MCF 10A (cell line): Measurements from ENCODE around the gene ZNF750. TPM values are rescaled to one million over a fixed set of nuclear protein-coding genes. Genes with fewer than 3 reads are reported as not detected.

Experiments
- BruUV-seq: library from RNA; stranded (reverse); fragments of 400-500 nt; replicated peaks from 2 replicates; lab custom pipeline; 2021; lab: Mats Ljungman, UMichigan
- CTCF ChIA-PET: fragments of 300-600 bp; sonication (Branson Sonifier 250); formaldehyde crosslinking; extraction: SDS; loops from one replicate; lab custom pipeline; 2021; ENCODE audit warnings: antibody characterized with exemption, inconsistent platforms; lab: Yijun Ruan, JAX
- POLR2A ChIA-PET: fragments of 300-600, 350-650 bp; sonication (Branson Sonifier 250); formaldehyde crosslinking; extraction: SDS; loops from one replicate; lab custom pipeline; 2020; ENCODE audit warnings: antibody characterized with exemption, inconsistent platforms; lab: Yijun Ruan, JAX
- DNase-seq: peaks from one replicate; pipeline ENCODE4 v3.0.0-alpha.2; 2018; ENCODE audit not compliant: unreplicated experiment
- H3K27ac Mint-ChIP-seq: one replicate; pipeline ENCODE4 v1.8.0; 2022; ENCODE audit warnings: mild to moderate bottlenecking, low read depth, mixed read lengths; ENCODE audit not compliant: unreplicated experiment
- H3K27me3 Mint-ChIP-seq: one replicate; pipeline ENCODE4 v1.8.0; 2022; ENCODE audit warnings: mixed read lengths; ENCODE audit not compliant: insufficient read depth, unreplicated experiment
- H3K36me3 Mint-ChIP-seq: one replicate; pipeline ENCODE4 v1.8.0; 2022; ENCODE audit warnings: mild to moderate bottlenecking, moderate library complexity, mixed read lengths; ENCODE audit not compliant: insufficient read depth, unreplicated experiment
- H3K4me1 Mint-ChIP-seq: one replicate; pipeline ENCODE4 v1.8.0; 2022; ENCODE audit warnings: mixed read lengths; ENCODE audit not compliant: insufficient read depth, unreplicated experiment
- H3K4me3 Mint-ChIP-seq: one replicate; pipeline ENCODE4 v1.8.0; 2022; ENCODE audit warnings: mild to moderate bottlenecking, moderate library complexity, mixed read lengths; ENCODE audit not compliant: unreplicated experiment
- H3K9me3 Mint-ChIP-seq: one replicate; pipeline ENCODE4 v1.8.0; 2022; ENCODE audit warnings: mixed read lengths; ENCODE audit not compliant: unreplicated experiment
- intact Hi-C: fragments of 100-400 bp; cut with micrococcal nuclease; formaldehyde crosslinking; loops from 2 replicates; pipeline ENCODE4 v1.14.1; 2022
- total RNA-seq: library from RNA; stranded (reverse); gene quantifications from 2 replicates; pipeline ENCODE4 v1.2.3, GENCODE V29; 2022
- TF ChIP-seq, protein P1 (sequence below): fragments of 200-600 bp; IDR thresholded peaks from one replicate; pipeline ENCODE4 v1.8.0; 2022; ENCODE audit warnings: antibody characterized with exemption, mild to moderate bottlenecking; ENCODE audit not compliant: unreplicated experiment

Gene ZNF750
- total RNA-seq, 1 experiment from 2014 or later = 0.14 TPM

DNA sequence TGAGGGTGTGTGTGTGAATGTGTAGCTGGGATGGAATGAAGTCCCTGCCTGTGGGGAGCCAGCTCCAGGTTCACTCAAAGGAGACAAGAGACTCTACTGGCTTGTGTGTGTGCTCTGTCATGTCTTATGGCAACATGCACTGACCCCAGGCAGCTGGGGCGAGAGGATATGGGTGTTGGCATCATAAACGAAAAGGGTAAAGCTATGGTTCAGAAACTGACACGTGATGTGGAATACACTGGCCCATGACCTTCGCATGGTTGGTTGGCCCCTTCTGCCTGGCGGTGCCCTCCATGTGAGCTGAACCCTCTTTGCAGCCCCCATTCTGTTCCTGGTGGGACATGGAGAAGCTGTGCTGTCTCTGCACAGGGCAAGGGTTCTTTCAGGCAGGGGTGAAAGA lies 21.9 kb downstream of the ZNF750 start:
- CTCF ChIA-PET = no interaction called here

DNA sequence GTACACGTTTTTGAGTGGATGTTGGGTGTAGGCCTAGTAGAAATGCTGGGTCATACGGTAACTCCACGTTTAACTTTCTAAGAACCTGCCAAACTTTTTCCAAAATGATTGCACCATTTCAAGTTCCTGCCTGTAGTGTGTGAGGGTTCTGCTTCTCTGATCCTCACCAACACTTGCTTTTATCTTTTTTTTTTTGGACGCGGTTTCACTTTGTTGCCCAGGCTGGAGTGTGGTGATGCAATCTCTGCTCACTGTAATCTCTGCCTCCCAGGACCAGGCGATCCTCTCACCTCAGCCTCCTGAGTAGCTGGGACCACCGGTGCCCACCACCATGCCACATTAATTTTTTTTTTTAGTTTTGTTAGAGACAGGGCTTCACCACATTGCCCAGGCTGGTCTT lies 23.5 kb downstream of the ZNF750 start:
- Mint-ChIP-seq H3K27ac (no peak overlapping the region), H3K9me3 (peaks cover 8% of the 10 kb centered on the region), H3K36me3 (peaks cover 33% of the 10 kb centered on the region), H3K27me3 (no peaks in the 10 kb centered on the region), H3K4me3 (no peak overlapping the region), H3K4me1 (no peaks in the 10 kb centered on the region)
- ChIA-PET CTCF (interaction anchor here (0.6 kb wide), 1 partner anchor 116 kb away, joined by 3 read pairs; no protein-coding TSS in a partner anchor), POLR2A (no interaction called here)
- TF ChIP-seq, protein P1, sequence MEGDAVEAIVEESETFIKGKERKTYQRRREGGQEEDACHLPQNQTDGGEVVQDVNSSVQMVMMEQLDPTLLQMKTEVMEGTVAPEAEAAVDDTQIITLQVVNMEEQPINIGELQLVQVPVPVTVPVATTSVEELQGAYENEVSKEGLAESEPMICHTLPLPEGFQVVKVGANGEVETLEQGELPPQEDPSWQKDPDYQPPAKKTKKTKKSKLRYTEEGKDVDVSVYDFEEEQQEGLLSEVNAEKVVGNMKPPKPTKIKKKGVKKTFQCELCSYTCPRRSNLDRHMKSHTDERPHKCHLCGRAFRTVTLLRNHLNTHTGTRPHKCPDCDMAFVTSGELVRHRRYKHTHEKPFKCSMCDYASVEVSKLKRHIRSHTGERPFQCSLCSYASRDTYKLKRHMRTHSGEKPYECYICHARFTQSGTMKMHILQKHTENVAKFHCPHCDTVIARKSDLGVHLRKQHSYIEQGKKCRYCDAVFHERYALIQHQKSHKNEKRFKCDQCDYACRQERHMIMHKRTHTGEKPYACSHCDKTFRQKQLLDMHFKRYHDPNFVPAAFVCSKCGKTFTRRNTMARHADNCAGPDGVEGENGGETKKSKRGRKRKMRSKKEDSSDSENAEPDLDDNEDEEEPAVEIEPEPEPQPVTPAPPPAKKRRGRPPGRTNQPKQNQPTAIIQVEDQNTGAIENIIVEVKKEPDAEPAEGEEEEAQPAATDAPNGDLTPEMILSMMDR = no peak
- no TSS peak for BruUV-seq
- intact Hi-C loops = no loop called here
- no peak for DNase-seq

More for the DNA sequence above, 21.9 kb downstream of the ZNF750 start:
- no TSS peak for BruUV-seq
- Mint-ChIP-seq H3K36me3 (peaks cover 39% of the 10 kb centered on the region), H3K9me3 (peaks cover 8% of the 10 kb centered on the region), H3K4me1 (peaks cover 6% of the 10 kb centered on the region), H3K27ac (no peak overlapping the region), H3K4me3 (no peak overlapping the region), H3K27me3 (no peaks in the 10 kb centered on the region)
- TF ChIP-seq, protein P1 = no peak
- no peak for DNase-seq
- POLR2A ChIA-PET = interaction anchor here (0.6 kb wide), 1 partner anchor 27 kb away, joined by 3 read pairs; no protein-coding TSS in a partner anchor
- intact Hi-C loops = no loop called here

DNA sequence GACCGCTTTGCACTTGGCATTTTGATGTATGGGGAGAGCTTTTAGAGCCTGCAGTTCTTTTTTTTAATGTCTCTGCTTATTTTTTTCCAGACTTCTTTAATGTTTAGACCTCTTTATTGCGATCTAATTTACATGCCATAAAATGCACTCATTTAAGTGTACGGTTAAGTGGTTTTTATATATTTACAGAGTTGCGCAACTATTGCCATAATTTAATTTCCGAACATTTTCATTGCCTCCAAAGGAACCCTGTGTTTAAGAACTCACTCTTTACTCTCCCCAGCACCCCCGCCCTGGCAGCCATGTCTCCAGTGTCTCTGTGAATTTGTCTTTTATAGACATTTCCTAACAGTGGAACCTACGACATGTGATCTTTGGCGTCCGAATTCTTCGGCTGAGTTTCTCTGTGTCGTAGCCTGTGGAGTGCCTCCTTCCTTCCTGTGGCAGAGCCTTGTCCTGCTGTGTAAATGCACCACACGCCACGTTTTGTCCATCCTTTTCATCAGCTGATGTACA lies 24.0 kb downstream of the ZNF750 start:
- no peak for DNase-seq
- Mint-ChIP-seq H3K27ac (no peak overlapping the region), H3K4me3 (no peak overlapping the region), H3K27me3 (no peaks in the 10 kb centered on the region), H3K36me3 (peaks cover 37% of the 10 kb centered on the region), H3K4me1 (no peaks in the 10 kb centered on the region), H3K9me3 (peaks cover 8% of the 10 kb centered on the region)
- ChIA-PET CTCF (no interaction called here), POLR2A (interaction anchor here (1.0 kb wide), 1 partner anchor 59 kb away, joined by 3 read pairs; no protein-coding TSS in a partner anchor)
- intact Hi-C loops = no loop called here
- TF ChIP-seq, protein P1 = no peak
- BruUV-seq = no TSS peak

DNA sequence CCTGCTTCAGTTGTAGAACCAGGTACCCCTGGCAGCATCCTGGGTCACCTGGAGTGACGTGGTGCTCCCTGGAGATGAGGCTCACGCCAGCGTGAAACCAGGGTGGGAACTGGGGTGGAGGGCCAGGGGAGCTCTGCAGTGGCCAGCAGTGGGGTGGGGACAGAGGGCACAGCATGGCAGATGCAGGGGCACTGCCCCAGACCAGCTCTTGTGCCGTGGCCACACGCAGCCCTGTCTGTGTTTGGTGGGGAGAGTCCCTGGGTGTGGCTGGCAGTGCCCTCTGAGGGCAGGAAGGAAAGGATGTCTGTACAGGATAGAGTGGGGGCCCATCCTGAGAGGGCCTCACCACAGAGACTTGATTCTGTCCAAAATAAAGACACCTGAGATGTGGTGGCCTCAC lies 24.5 kb downstream of the ZNF750 start:
- H3K36me3 Mint-ChIP-seq = peaks cover 38% of the 10 kb centered on the region
- POLR2A ChIA-PET = interaction anchor here (1.0 kb wide), 1 partner anchor 59 kb away, joined by 3 read pairs; no protein-coding TSS in a partner anchor
- intact Hi-C loops = no loop called here
- no TSS peak for BruUV-seq
- DNase-seq = no peak
- no peak overlapping the region for H3K27ac Mint-ChIP-seq
- CTCF ChIA-PET = no interaction called here
- no peak overlapping the region for H3K4me3 Mint-ChIP-seq
- H3K4me1 Mint-ChIP-seq = no peaks in the 10 kb centered on the region
- H3K27me3 Mint-ChIP-seq = no peaks in the 10 kb centered on the region
- peaks cover 3% of the 10 kb centered on the region for H3K9me3 Mint-ChIP-seq
- TF ChIP-seq, protein P1 = no peak
